Measurements from ENCODE around the gene HOXA9. TPM values are rescaled to one million over a fixed set of nuclear protein-coding genes. Genes with fewer than 3 reads are reported as not detected.

Gene HOXA9
- total and polyA plus RNA-seq, 3 donors from 2014 or later = 0.25 to 1.0 (median 0.39) TPM

- H3K27ac ChIP-seq = no peak overlapping the region
- intact Hi-C loops (cut with DNase I; ENCODE audit: low total_unique reads) = no loop called here
- WGBS, 2 donors = 18 to 34% methylated on average over 18 to 26 of the region's 26 CpGs
- no peaks in the 10 kb centered on the region for H3K9me3 ChIP-seq
- H3K27me3 ChIP-seq = no peaks in the 10 kb centered on the region
- DNase-seq = no peak
- no peaks in the 10 kb centered on the region for H3K36me3 ChIP-seq (ENCODE audit: low read depth, missing control alignments)
- no peaks in the 10 kb centered on the region for H3K4me1 ChIP-seq
- no peak overlapping the region for H3K4me3 ChIP-seq
- TF ChIP-seq POLR2A (IDR thresholded peaks at IDR 0.05) = no peak
- no peak for TF ChIP-seq CTCF (IDR thresholded peaks at IDR 0.05)
Observed at GRCh38 chr7:27123477-27124053, 41.8 kb downstream of the HOXA9 start.

GRCh38 chr7:27123007-27123476, 42.3 kb downstream of the HOXA9 start:
- Histone ChIP-seq H3K9me3 (no peaks in the 10 kb centered on the region), H3K36me3 (ENCODE audit: low read depth, missing control alignments) (no peaks in the 10 kb centered on the region), H3K4me1 (no peaks in the 10 kb centered on the region), H3K27me3 (no peaks in the 10 kb centered on the region), H3K27ac (no peak overlapping the region), H3K4me3 (no peak overlapping the region)
- 24 to 28% methylated on average over 11 to 14 of the region's 14 CpGs for WGBS, 2 donors
- DNase-seq = no peak
- TF ChIP-seq POLR2A (IDR thresholded peaks at IDR 0.05) = no peak
- TF ChIP-seq CTCF (IDR thresholded peaks at IDR 0.05) = no peak
- intact Hi-C loops (cut with DNase I; ENCODE audit: low total_unique reads) = no loop called here

GRCh38 chr7:27122077-27122910, 43.0 kb downstream of the HOXA9 start:
- no peaks in the 10 kb centered on the region for H3K4me1 ChIP-seq
- no peaks in the 10 kb centered on the region for H3K27me3 ChIP-seq
- H3K4me3 ChIP-seq = no peak overlapping the region
- H3K9me3 ChIP-seq = no peaks in the 10 kb centered on the region
- TF ChIP-seq POLR2A (IDR thresholded peaks at IDR 0.05) = no peak
- TF ChIP-seq CTCF (IDR thresholded peaks at IDR 0.05) = no peak
- intact Hi-C loops (cut with DNase I; ENCODE audit: low total_unique reads) = no loop called here
- H3K36me3 ChIP-seq (ENCODE audit: low read depth, missing control alignments) = no peaks in the 10 kb centered on the region
- no peak for DNase-seq
- 24 to 31% methylated on average over 42 of the region's 42 CpGs for WGBS, 2 donors
- no peak overlapping the region for H3K27ac ChIP-seq

- H3K36me3 ChIP-seq (ENCODE audit: low read depth, missing control alignments) = no peaks in the 10 kb centered on the region
- no peak for TF ChIP-seq CTCF (IDR thresholded peaks at IDR 0.05)
- no peak for TF ChIP-seq POLR2A (IDR thresholded peaks at IDR 0.05)
- H3K9me3 ChIP-seq = no peaks in the 10 kb centered on the region
- no peaks in the 10 kb centered on the region for H3K27me3 ChIP-seq
- H3K27ac ChIP-seq = no peak overlapping the region
- WGBS, 2 donors = 35 to 57% methylated on average over 7 of the region's 7 CpGs
- no peak overlapping the region for H3K4me3 ChIP-seq
- no peaks in the 10 kb centered on the region for H3K4me1 ChIP-seq
- intact Hi-C loops (cut with DNase I; ENCODE audit: low total_unique reads) = no loop called here
- DNase-seq = no peak
Observed at GRCh38 chr7:27121684-27122076, 43.7 kb downstream of the HOXA9 start.

Measured in testis (tissue), 3 donors.